HG02938 (cell line): ENCODE measurements around the gene OXCT2.
"Not testable (repeated sequence)": the region's sequence is repeated elsewhere in the genome, so short reads cannot be mapped to it uniquely, and the experiment has no call there.

Experiments
- ATAC-seq: cut with Tn5 transposase; IDR thresholded peaks from one replicate; pipeline ENCODE4 v1.9.1; 2021; ENCODE audit warnings: mild to moderate bottlenecking, moderate library complexity; ENCODE audit not compliant: unreplicated experiment

OXCT2 gene

GRCh38 chr1:39763619-39764374 is 7.4 kb downstream of the OXCT2 start:
- ATAC-seq: not testable (repeated sequence)

- no peak for ATAC-seq
Measured at GRCh38 chr1:39762550-39763540, 8.3 kb downstream of the OXCT2 start.

GRCh38 chr1:39761557-39762260 is 9.4 kb downstream of the OXCT2 start:
- no peak for ATAC-seq

GRCh38 chr1:39761016-39761415 is 10.1 kb downstream of the OXCT2 start:
- ATAC-seq: no peak

GRCh38 chr1:39760074-39761008 is 10.8 kb downstream of the OXCT2 start:
- ATAC-seq: no peak

GRCh38 chr1:39759436-39759726 is 11.8 kb downstream of the OXCT2 start:
- ATAC-seq: no peak

- no peak for ATAC-seq
Measured at GRCh38 chr1:39758556-39759435, 12.4 kb downstream of the OXCT2 start.

- no peak for ATAC-seq
Measured at GRCh38 chr1:39757501-39757900, 13.6 kb downstream of the OXCT2 start.

- ATAC-seq: no peak
Measured at GRCh38 chr1:39755965-39756659, 15.0 kb downstream of the OXCT2 start.

GRCh38 chr1:39754906-39755504 is 16.1 kb downstream of the OXCT2 start:
- no peak for ATAC-seq

- no peak for ATAC-seq
Measured at GRCh38 chr1:39754026-39754570, 17.1 kb downstream of the OXCT2 start.

GRCh38 chr1:39753132-39754025 is 17.8 kb downstream of the OXCT2 start:
- ATAC-seq: no peak

- ATAC-seq: no peak
Measured at GRCh38 chr1:39752703-39753102, 18.4 kb downstream of the OXCT2 start.

- no peak for ATAC-seq
Measured at GRCh38 chr1:39751595-39751994, 19.6 kb downstream of the OXCT2 start.

- no peak for ATAC-seq
Measured at GRCh38 chr1:39745016-39745670, 26.0 kb downstream of the OXCT2 start.

GRCh38 chr1:39738622-39739366 is 32.4 kb downstream of the OXCT2 start, which contains the start of gene PPIE:
Gene PPIE (plus strand): TSS chr1:39738882. CDS start chr1:39738901, 19 bp downstream.
- ATAC-seq: peak; percentile 82
